ENCODE results near the gene FAM3A. TPM values are rescaled to one million over a fixed set of nuclear protein-coding genes. Genes with fewer than 3 reads are reported as not detected.

The FAM3A gene
- total and polyA plus RNA-seq, 3 donors from 2014 or later = 24.0 to 41.1 (median 24.7) TPM

- 60 to 87% methylated on average over 5 to 8 of the region's 8 CpGs for WGBS, 2 donors
- Histone ChIP-seq H3K4me1 (peaks cover 14% of the 10 kb centered on the region), H3K4me3 (no peak overlapping the region), H3K27me3 (no peaks in the 10 kb centered on the region), H3K27ac (no peak overlapping the region), H3K9me3 (no peaks in the 10 kb centered on the region), H3K36me3 (ENCODE audit: low read depth, missing control alignments) (no peaks in the 10 kb centered on the region)
- TF ChIP-seq POLR2A (IDR thresholded peaks at IDR 0.05) = no peak
- TF ChIP-seq, protein P1, sequence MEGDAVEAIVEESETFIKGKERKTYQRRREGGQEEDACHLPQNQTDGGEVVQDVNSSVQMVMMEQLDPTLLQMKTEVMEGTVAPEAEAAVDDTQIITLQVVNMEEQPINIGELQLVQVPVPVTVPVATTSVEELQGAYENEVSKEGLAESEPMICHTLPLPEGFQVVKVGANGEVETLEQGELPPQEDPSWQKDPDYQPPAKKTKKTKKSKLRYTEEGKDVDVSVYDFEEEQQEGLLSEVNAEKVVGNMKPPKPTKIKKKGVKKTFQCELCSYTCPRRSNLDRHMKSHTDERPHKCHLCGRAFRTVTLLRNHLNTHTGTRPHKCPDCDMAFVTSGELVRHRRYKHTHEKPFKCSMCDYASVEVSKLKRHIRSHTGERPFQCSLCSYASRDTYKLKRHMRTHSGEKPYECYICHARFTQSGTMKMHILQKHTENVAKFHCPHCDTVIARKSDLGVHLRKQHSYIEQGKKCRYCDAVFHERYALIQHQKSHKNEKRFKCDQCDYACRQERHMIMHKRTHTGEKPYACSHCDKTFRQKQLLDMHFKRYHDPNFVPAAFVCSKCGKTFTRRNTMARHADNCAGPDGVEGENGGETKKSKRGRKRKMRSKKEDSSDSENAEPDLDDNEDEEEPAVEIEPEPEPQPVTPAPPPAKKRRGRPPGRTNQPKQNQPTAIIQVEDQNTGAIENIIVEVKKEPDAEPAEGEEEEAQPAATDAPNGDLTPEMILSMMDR (IDR thresholded peaks at IDR 0.05) = no peak
- intact Hi-C loops (cut with DNase I; ENCODE audit: low total_unique reads) = no loop called here
- DNase-seq = no peak
Measured at GRCh38 chrX:154539077-154539476, 23.0 kb upstream of the FAM3A start.

DNA sequence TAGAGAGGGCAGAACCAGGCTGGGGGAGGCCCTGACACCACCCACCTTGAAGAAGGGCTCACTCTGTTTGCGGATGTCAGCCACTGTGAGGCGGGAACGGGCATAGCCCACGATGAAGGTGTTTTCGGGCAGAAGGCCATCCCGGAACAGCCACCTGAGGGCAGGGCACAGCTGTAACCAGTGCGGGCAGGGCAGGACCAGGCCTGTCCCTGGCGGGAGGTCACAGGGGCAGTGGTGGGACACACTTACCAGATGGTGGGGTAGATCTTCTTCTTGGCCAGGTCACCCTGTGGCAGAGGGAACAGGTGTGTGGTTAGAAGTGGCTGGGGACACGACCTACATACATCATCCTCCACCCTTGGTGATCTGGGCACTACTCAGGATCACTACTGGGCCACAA is 19.9 kb upstream of the FAM3A start:
- Histone ChIP-seq H3K27ac (no peak overlapping the region), H3K36me3 (ENCODE audit: low read depth, missing control alignments) (no peaks in the 10 kb centered on the region), H3K27me3 (no peaks in the 10 kb centered on the region), H3K4me1 (no peaks in the 10 kb centered on the region), H3K9me3 (no peaks in the 10 kb centered on the region), H3K4me3 (no peak overlapping the region)
- intact Hi-C loops (cut with DNase I; ENCODE audit: low total_unique reads) = no loop called here
- DNase-seq = no peak
- TF ChIP-seq POLR2A (IDR thresholded peaks at IDR 0.05) = no peak
- TF ChIP-seq, protein P1 (IDR thresholded peaks at IDR 0.05) = no peak
- WGBS, 2 donors = 65 to 80% methylated on average over 4 to 5 of the region's 9 CpGs

- no peaks in the 10 kb centered on the region for H3K36me3 ChIP-seq (ENCODE audit: low read depth, missing control alignments)
- 34% methylated on average over 27 of the region's 34 CpGs; no CpG with 5 or more reads in 1 of the 2 donors for WGBS, 2 donors
- TF ChIP-seq, protein P1 (IDR thresholded peaks at IDR 0.05) = peak; percentile 72 to 97 (median 96)
- no peak for TF ChIP-seq POLR2A (IDR thresholded peaks at IDR 0.05)
- no peak overlapping the region for H3K27ac ChIP-seq
- no peaks in the 10 kb centered on the region for H3K9me3 ChIP-seq
- intact Hi-C loops (cut with DNase I; ENCODE audit: low total_unique reads) = no loop called here
- H3K27me3 ChIP-seq = no peaks in the 10 kb centered on the region
- H3K4me3 ChIP-seq = no peak overlapping the region
- no peaks in the 10 kb centered on the region for H3K4me1 ChIP-seq
- peak; percentile 85 for DNase-seq
Measured at GRCh38 chrX:154534526-154535322, 18.7 kb upstream of the FAM3A start.

DNA sequence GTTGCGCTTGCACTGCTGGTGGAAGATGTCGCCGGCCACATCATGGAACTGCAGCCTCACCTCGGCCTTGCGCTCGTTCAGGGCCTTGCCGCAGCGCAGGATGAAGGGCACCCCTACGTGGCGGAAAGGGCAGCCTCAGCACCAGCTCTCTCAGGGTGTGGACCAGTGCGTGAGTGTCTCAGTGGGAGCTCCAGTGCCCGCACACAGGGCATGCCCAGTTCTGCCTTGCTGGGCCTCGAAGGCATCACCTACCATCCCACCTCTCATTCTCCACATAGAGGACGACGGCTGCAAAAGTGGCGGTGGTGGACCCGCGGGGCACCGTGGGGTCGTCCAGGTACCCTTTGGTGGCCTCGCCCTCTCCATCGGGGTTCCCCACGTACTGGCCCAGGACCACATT is 16.7 kb upstream of the FAM3A start:
- WGBS, 2 donors = 88% methylated on average over 14 of the region's 23 CpGs; no CpG with 5 or more reads in 1 of the 2 donors
- no peak overlapping the region for H3K27ac ChIP-seq
- no peaks in the 10 kb centered on the region for H3K9me3 ChIP-seq
- intact Hi-C loops (cut with DNase I; ENCODE audit: low total_unique reads) = no loop called here
- H3K36me3 ChIP-seq (ENCODE audit: low read depth, missing control alignments) = no peaks in the 10 kb centered on the region
- H3K27me3 ChIP-seq = no peaks in the 10 kb centered on the region
- TF ChIP-seq, protein P1 (IDR thresholded peaks at IDR 0.05) = no peak
- TF ChIP-seq POLR2A (IDR thresholded peaks at IDR 0.05) = no peak
- no peak overlapping the region for H3K4me3 ChIP-seq
- H3K4me1 ChIP-seq = no peaks in the 10 kb centered on the region
- DNase-seq = no peak

DNA sequence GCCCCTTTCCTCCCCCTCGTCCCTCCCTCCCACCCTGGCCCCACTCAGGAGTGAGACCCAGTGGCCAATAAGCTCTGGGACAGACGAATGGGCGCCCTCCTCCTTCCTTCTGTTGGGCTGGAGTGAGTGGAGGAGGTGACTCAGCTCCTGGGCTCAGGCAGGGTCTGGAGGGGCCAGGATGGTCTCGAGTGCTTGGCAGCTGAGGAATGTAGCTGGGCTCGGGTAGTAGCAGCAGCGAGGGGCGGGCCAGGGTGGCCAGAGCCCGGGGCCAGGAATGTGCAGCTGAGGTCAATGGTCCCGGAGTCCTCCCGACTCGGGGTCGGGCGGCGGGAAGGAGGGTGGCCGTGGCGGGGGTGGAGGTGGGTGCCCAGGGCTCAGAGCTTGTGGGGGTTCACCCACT is 15.6 kb upstream of the FAM3A start:
- no peak for DNase-seq
- Histone ChIP-seq H3K4me3 (no peak overlapping the region), H3K4me1 (no peaks in the 10 kb centered on the region), H3K36me3 (ENCODE audit: low read depth, missing control alignments) (no peaks in the 10 kb centered on the region), H3K27ac (no peak overlapping the region), H3K9me3 (no peaks in the 10 kb centered on the region), H3K27me3 (no peaks in the 10 kb centered on the region)
- TF ChIP-seq POLR2A (IDR thresholded peaks at IDR 0.05) = no peak
- TF ChIP-seq, protein P1 (IDR thresholded peaks at IDR 0.05) = no peak
- WGBS, 2 donors = 83% methylated on average over 2 of the region's 16 CpGs; no CpG with 5 or more reads in 1 of the 2 donors
- intact Hi-C loops (cut with DNase I; ENCODE audit: low total_unique reads) = no loop called here

Measured in testis (tissue), 3 donors.